H9 (cell line): Measurements from ENCODE around the gene MCM3. TPM values are rescaled to one million over a fixed set of nuclear protein-coding genes. Genes with fewer than 3 reads are reported as not detected.

Source experiments
- DNase-seq: peaks from one replicate; pipeline ENCODE4 v3.0.0-alpha.2; 2017
- H2AFZ ChIP-seq: one replicate; pipeline ENCODE4 v1.6.1; 2013; ENCODE audit warnings: mild to moderate bottlenecking, low read length, control low read depth, moderate library complexity
- H2AK5ac ChIP-seq: 2 replicates; pipeline ENCODE4 v1.6.1; 2013; ENCODE audit warnings: low read length, control low read depth, mixed read lengths; ENCODE audit not compliant: insufficient read length
- H2BK120ac ChIP-seq: one replicate; pipeline ENCODE4 v1.6.1; 2013; ENCODE audit warnings: low read depth, mild to moderate bottlenecking, low read length, control low read depth, inconsistent platforms; ENCODE audit not compliant: poor library complexity, severe bottlenecking
- H2BK12ac ChIP-seq: 2 replicates; pipeline ENCODE4 v1.6.1; 2013; ENCODE audit warnings: low read length, control low read depth, mixed read lengths, low read depth; ENCODE audit not compliant: insufficient read length
- H2BK15ac ChIP-seq: 2 replicates; pipeline ENCODE4 v1.6.1; 2013; ENCODE audit warnings: low read depth, low read length, control low read depth
- H2BK20ac ChIP-seq: one replicate; pipeline ENCODE4 v1.6.1; 2013; ENCODE audit warnings: low read depth, mild to moderate bottlenecking, low read length, control low read depth, inconsistent platforms; ENCODE audit not compliant: poor library complexity, severe bottlenecking
- H2BK5ac ChIP-seq: 2 replicates; pipeline ENCODE4 v1.6.1; 2013; ENCODE audit warnings: low read length, control low read depth, mixed read lengths; ENCODE audit not compliant: insufficient read length
- H3K14ac ChIP-seq: 2 replicates; pipeline ENCODE4 v1.6.1; 2013; ENCODE audit warnings: low read length, control low read depth; ENCODE audit not compliant: insufficient read depth
- H3K18ac ChIP-seq: 2 replicates; pipeline ENCODE4 v1.6.1; 2013; ENCODE audit warnings: low read depth, mild to moderate bottlenecking, mixed read lengths, low read length, control low read depth; ENCODE audit not compliant: insufficient read length
- H3K23ac ChIP-seq: 2 replicates; pipeline ENCODE4 v1.6.1; 2013; ENCODE audit warnings: low read length, control low read depth, mixed read lengths, low read depth; ENCODE audit not compliant: insufficient read length
- H3K23me2 ChIP-seq: 2 replicates; pipeline ENCODE4 v1.6.1; 2013; ENCODE audit warnings: low read depth, mild to moderate bottlenecking, mixed read lengths, low read length, control low read depth; ENCODE audit not compliant: insufficient read length, poor library complexity, severe bottlenecking
- H3K27ac ChIP-seq: 2 replicates; pipeline ENCODE4 v1.5.1; 2013; ENCODE audit warnings: low read length, control low read depth, mixed read lengths, low read depth; ENCODE audit not compliant: insufficient read length
- H3K27me3 ChIP-seq: 2 replicates; pipeline ENCODE4 v1.6.1; 2013; ENCODE audit warnings: low read length, control low read depth, inconsistent platforms; ENCODE audit not compliant: insufficient read depth
- H3K4ac ChIP-seq: 2 replicates; pipeline ENCODE4 v1.6.1; 2013; ENCODE audit warnings: low read depth, mild to moderate bottlenecking, control low read depth, inconsistent platforms, low read length, moderate library complexity
- H3K4me1 ChIP-seq: 2 replicates; pipeline ENCODE4 v1.6.1; 2013; ENCODE audit warnings: low read length, control low read depth, inconsistent platforms; ENCODE audit not compliant: insufficient read depth
- H3K4me2 ChIP-seq: 2 replicates; pipeline ENCODE4 v1.6.1; 2013; ENCODE audit warnings: low read length, control low read depth, mixed read lengths; ENCODE audit not compliant: insufficient read length, insufficient read depth
- H3K56ac ChIP-seq: 2 replicates; pipeline ENCODE4 v1.6.1; 2013; ENCODE audit warnings: low read depth, mild to moderate bottlenecking, mixed read lengths, low read length, control low read depth; ENCODE audit not compliant: insufficient read length
- H3K79me1 ChIP-seq: 2 replicates; pipeline ENCODE4 v1.6.1; 2013; ENCODE audit warnings: low read depth, mild to moderate bottlenecking, moderate library complexity, low read length, control low read depth, inconsistent platforms; ENCODE audit not compliant: insufficient read depth, poor library complexity, severe bottlenecking
- H3K79me2 ChIP-seq: 2 replicates; pipeline ENCODE4 v1.6.1; 2013; ENCODE audit warnings: low read length, control low read depth, inconsistent platforms; ENCODE audit not compliant: insufficient read depth
- H3K9ac ChIP-seq: 2 replicates; pipeline ENCODE4 v1.6.1; 2013; ENCODE audit warnings: low read length, control low read depth, mixed read lengths; ENCODE audit not compliant: insufficient read length; ENCODE audit errors: extremely low read depth
- H3K9me3 ChIP-seq: one replicate; pipeline ENCODE4 v1.6.1; 2013; ENCODE audit warnings: low read depth, low read length, inconsistent platforms; ENCODE audit not compliant: control insufficient read depth
- H3T11ph ChIP-seq: one replicate; pipeline ENCODE4 v1.6.1; 2013; ENCODE audit warnings: mild to moderate bottlenecking, low read length, control low read depth, inconsistent platforms
- H4K20me1 ChIP-seq: one replicate; pipeline ENCODE4 v1.6.1; 2013; ENCODE audit not compliant: control insufficient read depth, insufficient read length, insufficient read depth
- H4K5ac ChIP-seq: 2 replicates; pipeline ENCODE4 v1.6.1; 2013; ENCODE audit warnings: low read depth, mild to moderate bottlenecking, mixed read lengths, low read length, control low read depth; ENCODE audit not compliant: insufficient read length
- H4K8ac ChIP-seq: replicated peaks from 2 replicates; pipeline ENCODE4 v1.6.1; 2013; ENCODE audit warnings: low read length, control low read depth, mixed read lengths, low read depth; ENCODE audit not compliant: insufficient read length
- H4K91ac ChIP-seq: 2 replicates; pipeline ENCODE4 v1.6.1; 2013; ENCODE audit warnings: low read depth, mild to moderate bottlenecking, moderate library complexity, mixed read lengths, low read length, control low read depth; ENCODE audit not compliant: insufficient read length
- H3K27ac Mint-ChIP-seq, 3 experiments: 2 replicates in 2 of 3; 3 replicates in 1 of 3; pipeline ENCODE4 v1.8.0; 2020 to 2021; ENCODE audit warnings: mixed read lengths in 3 of 3, mild to moderate bottlenecking in 1 of 3, moderate library complexity in 1 of 3
- H3K27me3 Mint-ChIP-seq: 2 replicates; pipeline ENCODE4 v1.8.0; 2021; ENCODE audit warnings: low read depth, mild to moderate bottlenecking, moderate library complexity, mixed read lengths
- H3K36me3 Mint-ChIP-seq, 3 experiments: 2 replicates in 2 of 3; 3 replicates in 1 of 3; pipeline ENCODE4 v1.8.0; 2020 to 2021; ENCODE audit warnings: low read depth in 3 of 3, mixed read lengths in 3 of 3; ENCODE audit not compliant: insufficient read depth in 1 of 3
- H3K4me1 Mint-ChIP-seq, 2 experiments: 2 replicates each; pipeline ENCODE4 v1.8.0; 2020; ENCODE audit warnings: mixed read lengths in 2 of 2
- H3K4me3 Mint-ChIP-seq, 2 experiments: 2 replicates in 1 of 2; 3 replicates in 1 of 2; pipeline ENCODE4 v1.8.0; 2020 to 2021; ENCODE audit warnings: mild to moderate bottlenecking in 2 of 2, mixed read lengths in 2 of 2, moderate library complexity in 1 of 2
- H3K9me3 Mint-ChIP-seq, 2 experiments: 2 replicates in 1 of 2; 3 replicates in 1 of 2; pipeline ENCODE4 v1.8.0; 2020; ENCODE audit warnings: mild to moderate bottlenecking in 2 of 2, mixed read lengths in 2 of 2, moderate library complexity in 1 of 2
- CTCF ChIP-seq: fragments of 200-600 bp; sonication (generic); conservative IDR thresholded peaks from 3 replicates; pipeline ENCODE4 v1.8.0; 2021; ENCODE audit warnings: antibody characterized with exemption, mild to moderate bottlenecking
- WGBS: extraction: QIAGEN DNeasy Blood & Tissue Kit; methylation state at CpG from one replicate; pipeline ENCODE4 v1.1.7; 2013; ENCODE audit warnings: missing lambda C conversion rate, low lambda C conversion rate, mixed read lengths; ENCODE audit not compliant: insufficient read length; ENCODE audit errors: extremely low coverage; 5-methylcytosine and 5-hydroxymethylcytosine counted together
- total RNA-seq: library from RNA; stranded (reverse); gene quantifications from 2 replicates; pipeline ENCODE4 v1.2.1, GENCODE V29; 2021

Gene MCM3
- total RNA-seq, 1 experiment from 2014 or later = 252 TPM

- no peaks in the 10 kb centered on the region for H3K79me2 ChIP-seq
- H4K5ac ChIP-seq = no peak overlapping the region
- H3K27ac ChIP-seq = no peak overlapping the region
- H3K56ac ChIP-seq = no peak overlapping the region
- H2BK20ac ChIP-seq = no peak overlapping the region
- H3K4me1 ChIP-seq = no peaks in the 10 kb centered on the region
- H3K27ac Mint-ChIP-seq = no peak overlapping the region
- no CpG with 5 or more reads among the region's 2 CpGs for WGBS
- no peak overlapping the region for H2AFZ ChIP-seq
- H3K9ac ChIP-seq = no peak overlapping the region
- no peaks in the 10 kb centered on the region for H3K9me3 ChIP-seq
- TF ChIP-seq CTCF = no peak
- DNase-seq = no peak
- H3K14ac ChIP-seq = no peak overlapping the region
- no peaks in the 10 kb centered on the region for H3K79me1 ChIP-seq
- no peaks in the 10 kb centered on the region; the same call in 1 of the 2 replicates for H3K27me3 Mint-ChIP-seq
- H2BK12ac ChIP-seq = no peak overlapping the region
- H3K23ac ChIP-seq = no peak overlapping the region
- H2BK5ac ChIP-seq = no peak overlapping the region
- no peaks in the 10 kb centered on the region for H4K20me1 ChIP-seq
- no peak overlapping the region for H3K4me3 Mint-ChIP-seq
- H3K23me2 ChIP-seq = no peaks in the 10 kb centered on the region
- no peaks in the 10 kb centered on the region for H3K36me3 Mint-ChIP-seq
- no peak overlapping the region for H3K18ac ChIP-seq
- no peak overlapping the region for H3K4ac ChIP-seq
- no peaks in the 10 kb centered on the region for H3K27me3 ChIP-seq
- H2BK120ac ChIP-seq = no peak overlapping the region
- H4K91ac ChIP-seq = no peak overlapping the region
- H3K4me1 Mint-ChIP-seq = no peaks in the 10 kb centered on the region
- H3K4me2 ChIP-seq = no peak overlapping the region
- H2BK15ac ChIP-seq = no peak overlapping the region
- H3K9me3 Mint-ChIP-seq = no peaks in the 10 kb centered on the region
- no peak overlapping the region for H3T11ph ChIP-seq
- H4K8ac ChIP-seq = no peak overlapping the region
- no peak overlapping the region for H2AK5ac ChIP-seq
These were observed 66.8 kb downstream of the MCM3 start for GRCh38 chr6:52217761-52218160.
